GM19467 (cell line): ENCODE data around the gene CELSR1.

Experiments
- ATAC-seq: cut with Tn5 transposase; IDR thresholded peaks from one replicate; pipeline ENCODE4 v1.9.1; 2021; ENCODE audit warnings: mild to moderate bottlenecking, moderate library complexity; ENCODE audit not compliant: unreplicated experiment

The CELSR1 gene

DNA sequence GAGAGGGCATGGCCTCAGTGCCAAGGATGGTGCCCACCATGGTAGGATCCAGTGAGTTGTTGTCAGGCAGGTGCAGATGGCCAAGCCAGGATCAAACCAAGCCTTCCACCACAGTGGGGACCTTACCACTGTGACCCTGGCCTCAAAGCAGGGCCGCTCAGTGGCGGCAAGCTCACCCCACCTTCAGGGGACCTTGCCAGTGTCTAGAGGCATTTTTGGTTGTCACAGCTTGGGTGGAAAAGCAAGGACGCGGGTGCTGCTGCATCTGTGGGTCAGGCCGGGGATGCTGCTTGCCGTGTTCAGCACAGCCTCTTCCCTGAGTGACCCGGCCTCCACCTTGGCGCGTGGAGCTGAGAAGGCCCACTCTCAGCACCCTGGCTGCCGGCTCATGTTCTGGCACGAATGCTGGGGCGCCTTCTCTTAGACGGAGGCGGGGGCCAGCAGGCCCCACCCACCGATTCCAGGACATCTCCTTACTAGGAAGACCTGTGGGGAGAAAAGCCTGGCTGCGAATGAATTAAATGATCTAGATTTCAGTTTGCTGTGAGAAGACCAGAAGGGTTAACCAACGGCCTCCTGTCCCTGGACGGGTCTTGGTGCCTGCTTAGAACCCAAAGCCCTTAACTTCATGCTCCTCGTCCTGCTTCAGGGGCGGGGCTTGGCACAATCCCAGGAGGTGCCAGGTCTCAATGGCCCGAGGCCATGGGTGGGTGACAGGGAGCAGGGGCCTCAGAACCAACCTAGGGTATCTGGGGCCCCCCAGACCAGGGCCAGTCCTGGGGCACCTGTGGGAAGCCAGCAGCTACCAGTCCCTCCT lies 183.0 kb downstream of the CELSR1 start:
- ATAC-seq, result no peak

DNA sequence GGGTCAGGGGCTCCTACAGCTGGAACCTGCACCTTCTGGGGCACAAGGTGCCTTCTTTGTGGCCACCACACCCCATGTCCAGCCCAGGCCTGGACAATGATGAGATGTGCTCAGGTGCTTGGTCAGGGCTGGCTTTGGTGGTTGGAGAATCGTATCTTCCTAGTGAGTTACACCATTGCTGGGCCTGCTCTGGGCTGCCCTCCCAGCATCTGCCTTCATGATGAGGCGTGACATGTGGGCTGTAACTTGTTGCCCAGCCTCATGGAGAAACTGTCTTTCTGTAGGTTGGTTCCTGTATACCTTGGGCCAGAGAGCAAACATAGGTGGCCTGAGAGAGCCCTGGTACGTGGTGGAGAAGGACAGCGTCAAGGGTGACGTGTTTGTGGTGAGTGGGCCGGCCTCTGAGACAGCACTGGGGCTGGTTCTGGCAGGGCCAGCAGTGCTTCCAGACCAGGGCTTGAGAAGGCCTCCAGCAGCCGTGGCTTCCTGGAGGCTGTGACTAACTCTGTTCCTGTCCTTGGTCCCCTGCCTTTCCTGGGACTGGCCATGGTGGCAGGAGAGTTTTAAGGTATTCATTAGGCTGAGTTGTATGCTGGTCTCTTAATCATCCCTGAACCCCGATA lies 183.8 kb downstream of the CELSR1 start:
- ATAC-seq, result no peak

DNA sequence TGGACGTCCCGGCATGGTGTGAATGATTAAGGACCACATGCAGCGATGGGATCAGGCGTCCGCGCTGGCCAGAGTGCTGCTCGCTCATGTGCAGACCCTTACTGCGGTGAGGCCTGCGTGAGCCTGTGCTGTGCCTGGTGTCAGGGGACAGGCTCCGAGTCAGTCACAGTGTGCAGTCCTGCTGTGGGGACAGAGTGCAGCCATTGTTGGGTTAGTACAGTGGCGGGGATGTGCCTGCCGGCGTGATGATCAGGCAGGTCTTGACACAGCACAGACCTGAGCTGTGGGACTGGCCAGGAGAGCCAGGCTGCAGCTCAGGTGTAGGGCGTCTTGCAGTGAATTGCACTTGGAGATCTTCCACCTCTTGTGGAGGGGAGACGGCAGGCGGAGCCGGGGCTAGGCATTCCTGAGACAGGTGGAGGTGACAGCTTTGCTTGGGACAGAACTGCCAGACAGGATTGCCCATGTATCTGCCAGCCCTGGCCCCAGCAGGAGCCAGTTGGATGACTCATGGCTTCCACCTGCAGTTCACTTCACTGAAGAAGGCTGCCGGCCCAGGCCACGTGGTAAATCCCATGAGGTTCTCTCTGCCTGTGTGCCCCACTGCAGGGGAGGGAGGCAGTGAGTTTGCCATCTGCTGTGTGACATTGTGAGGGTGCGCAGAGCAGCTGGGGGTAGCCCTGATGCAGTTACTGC lies 184.6 kb downstream of the CELSR1 start:
- ATAC-seq, result no peak

DNA sequence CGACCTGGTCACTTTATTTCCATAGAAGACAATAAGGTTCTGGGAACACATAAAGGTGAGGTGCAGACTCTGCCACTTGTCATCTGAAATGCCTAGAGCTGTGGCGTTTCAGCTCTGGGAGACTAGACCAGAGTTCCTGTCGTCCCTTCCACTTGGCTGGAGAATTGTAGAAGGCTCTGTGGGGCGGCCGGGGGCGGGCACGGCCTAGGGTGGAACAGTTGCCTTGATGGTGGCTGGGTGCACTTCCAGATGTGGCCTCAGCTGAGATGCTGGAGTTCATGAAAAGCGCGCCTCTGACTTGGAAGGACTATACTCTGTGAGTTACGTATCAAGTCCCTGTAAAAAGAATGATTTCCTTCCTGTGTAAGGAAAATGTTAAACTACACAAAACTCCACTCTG lies 185.1 kb downstream of the CELSR1 start:
- ATAC-seq, result no peak

DNA sequence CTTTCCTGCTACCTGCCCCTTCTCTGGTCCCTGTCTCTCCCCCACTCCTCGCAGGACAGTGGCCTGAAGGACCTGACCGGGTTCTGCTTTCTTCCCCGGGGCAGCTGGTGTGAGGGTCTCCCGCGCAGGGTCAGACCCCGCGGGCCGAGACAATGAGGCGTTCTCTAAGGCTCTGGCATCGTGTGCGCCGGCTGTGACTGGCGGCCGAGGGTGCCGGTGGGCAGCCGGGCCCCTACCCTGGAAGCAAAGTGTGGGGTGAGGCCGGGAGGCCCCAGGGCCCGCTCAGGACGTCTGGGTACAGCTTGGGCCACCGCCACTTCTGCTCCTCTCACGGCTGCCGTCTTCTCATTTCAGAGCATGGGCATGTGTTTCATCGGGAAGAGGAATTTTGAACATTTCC lies 185.7 kb downstream of the CELSR1 start:
- ATAC-seq, result no peak

DNA sequence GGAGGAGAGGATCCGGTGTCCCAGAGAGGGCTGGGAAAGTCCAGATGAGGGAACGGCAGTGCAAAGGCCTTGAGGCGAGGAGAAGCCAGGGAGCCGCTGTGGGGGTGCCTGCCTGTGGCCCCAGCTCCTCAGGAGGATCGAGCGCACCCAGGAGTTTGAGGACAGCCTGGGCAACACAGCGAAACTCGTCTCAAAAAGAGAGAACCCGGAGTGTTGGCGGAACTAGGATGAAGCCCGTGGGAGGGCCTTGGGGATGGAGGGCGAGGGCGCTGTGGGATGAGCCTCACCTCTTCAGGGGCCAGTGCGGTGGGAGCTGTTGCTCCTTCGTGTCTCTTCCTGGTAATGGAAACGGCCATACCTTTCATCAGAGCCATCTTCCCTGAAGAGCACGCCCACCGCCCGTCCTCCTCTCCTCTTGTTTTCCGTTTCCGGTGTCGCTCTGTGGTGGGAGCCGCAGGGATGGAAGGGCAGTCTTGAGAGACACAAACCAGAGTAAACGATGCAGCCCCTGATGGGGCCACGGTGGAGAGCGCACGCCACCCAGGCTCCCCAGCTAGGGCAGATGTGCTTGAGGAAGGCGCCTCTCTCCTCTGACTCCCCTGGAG lies 186.2 kb downstream of the CELSR1 start:
- no peak for ATAC-seq

DNA sequence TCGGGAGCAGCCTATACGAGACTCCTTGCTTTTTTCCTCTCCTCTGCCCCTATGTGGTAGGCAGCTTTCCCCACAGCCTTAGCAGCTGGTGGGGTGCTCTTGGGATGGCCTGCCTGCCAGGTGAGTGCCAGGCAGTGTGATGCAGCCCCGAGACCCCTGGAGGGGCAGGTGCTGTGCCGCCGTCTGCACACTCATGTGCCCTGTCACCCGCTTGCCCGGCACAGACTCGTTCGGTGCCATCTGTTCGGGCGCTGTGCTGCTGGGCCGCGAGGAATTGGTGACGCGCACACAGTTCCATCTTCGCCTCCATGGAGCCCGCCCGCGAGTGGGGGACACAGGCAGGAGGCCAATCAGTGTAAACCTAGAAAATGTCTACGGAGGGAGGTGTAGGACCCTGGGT lies 186.8 kb downstream of the CELSR1 start:
- no peak for ATAC-seq

DNA sequence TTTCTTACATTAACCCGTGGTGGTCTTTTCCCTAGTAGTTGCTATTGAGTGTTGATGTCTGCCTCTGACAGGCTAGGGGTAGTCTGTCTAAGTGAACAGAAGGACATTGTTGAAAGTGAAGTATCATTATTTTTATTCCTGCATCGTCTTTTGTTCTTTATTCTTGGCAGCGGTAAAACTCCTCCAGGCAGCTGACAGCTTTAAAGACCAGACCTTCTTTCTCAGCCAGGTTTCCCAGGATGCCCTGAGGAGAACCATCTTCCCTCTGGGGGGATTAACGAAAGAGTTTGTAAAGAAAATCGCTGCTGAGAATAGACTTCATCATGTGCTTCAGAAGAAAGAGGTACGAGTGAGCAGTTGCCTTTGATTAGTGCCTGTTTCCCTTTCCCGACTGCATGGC lies 187.3 kb downstream of the CELSR1 start:
- ATAC-seq, result no peak

DNA sequence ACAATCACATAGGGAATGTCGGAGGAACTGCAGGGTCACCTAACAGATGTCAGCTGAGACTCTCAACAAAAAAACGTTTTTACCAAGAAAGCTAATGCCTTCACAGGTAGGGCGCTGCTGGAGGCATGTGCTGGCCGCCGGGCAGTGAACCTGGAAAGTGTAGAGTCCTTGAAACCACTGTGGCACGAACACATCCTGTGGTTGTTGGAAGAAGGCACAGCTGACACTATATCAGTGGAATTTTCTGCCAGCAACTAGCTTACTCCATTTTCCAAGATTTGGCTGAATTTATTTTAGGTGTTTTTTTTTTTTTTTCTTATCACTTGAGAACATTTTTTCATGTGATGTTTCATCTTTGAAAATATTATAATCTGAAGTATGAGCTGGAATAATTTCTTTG lies 187.7 kb downstream of the CELSR1 start:
- ATAC-seq, result no peak

DNA sequence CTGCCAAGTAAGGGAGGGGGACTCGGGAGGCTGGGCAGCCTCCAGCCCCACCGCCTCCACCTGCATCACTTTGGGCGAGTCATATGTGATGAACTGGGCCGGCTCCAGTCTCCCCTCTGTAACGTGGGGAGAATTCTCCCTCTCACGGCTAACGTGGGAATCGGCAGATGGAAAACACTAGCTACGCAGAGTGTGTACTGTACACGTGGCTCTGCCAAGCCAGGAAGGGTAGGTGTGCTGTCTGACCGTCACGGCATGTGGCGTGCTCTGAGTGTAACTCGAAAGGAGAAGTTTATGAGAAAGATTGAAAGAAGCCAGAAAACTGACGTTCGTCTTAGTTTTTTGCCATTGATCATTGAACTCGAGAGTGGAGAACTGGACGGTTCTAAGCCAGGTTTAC lies 188.2 kb downstream of the CELSR1 start:
- ATAC-seq, result no peak

DNA sequence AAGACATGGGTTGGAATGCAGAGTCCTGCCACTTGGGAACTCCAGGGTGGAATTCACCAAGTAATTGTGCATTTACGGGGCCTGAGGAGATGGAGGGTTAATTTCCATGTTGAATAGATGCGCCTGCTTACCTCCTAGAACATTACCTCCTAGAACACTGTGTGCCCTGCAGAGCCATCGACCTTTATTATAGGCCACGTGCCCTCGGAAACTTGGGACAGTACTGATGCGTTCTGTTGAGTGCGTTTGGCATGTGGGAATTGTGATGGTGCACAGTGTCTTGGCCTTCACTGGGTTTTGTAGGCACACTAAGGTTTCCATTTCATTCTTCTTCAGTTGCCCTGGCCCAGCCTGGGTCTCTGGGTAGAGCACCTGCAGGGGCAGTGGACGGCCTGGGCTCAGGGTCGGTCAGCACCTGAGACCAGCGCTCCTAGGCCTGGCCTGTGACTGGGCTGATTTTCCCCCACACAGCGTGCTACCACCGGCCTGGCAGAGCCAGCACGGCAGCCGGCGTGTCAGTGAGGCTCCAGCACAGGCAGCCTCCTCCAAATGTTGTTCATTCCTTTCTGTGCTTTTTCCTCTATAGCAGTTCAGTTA lies 189.2 kb downstream of the CELSR1 start:
- ATAC-seq, result no peak

DNA sequence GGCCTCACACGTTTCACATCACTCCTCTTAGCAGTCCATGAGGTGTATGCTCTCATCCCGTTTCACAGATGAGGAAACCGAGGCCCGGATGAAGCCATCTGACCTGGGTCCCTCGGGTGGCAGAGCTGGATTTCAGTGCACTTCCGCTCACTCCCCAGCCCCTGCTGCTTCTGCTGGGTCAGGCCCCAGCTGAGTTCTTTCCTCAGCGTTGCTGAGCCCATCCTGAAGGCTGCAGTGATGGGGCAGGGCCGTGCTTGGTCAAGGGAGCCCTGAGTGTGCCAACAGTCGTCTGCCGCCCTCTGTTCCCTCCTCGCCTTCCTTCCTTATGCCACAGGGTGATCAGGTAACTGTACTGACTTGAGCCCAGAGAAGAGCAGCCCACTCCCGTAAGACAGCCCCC lies 189.8 kb downstream of the CELSR1 start:
- ATAC-seq, result no peak

DNA sequence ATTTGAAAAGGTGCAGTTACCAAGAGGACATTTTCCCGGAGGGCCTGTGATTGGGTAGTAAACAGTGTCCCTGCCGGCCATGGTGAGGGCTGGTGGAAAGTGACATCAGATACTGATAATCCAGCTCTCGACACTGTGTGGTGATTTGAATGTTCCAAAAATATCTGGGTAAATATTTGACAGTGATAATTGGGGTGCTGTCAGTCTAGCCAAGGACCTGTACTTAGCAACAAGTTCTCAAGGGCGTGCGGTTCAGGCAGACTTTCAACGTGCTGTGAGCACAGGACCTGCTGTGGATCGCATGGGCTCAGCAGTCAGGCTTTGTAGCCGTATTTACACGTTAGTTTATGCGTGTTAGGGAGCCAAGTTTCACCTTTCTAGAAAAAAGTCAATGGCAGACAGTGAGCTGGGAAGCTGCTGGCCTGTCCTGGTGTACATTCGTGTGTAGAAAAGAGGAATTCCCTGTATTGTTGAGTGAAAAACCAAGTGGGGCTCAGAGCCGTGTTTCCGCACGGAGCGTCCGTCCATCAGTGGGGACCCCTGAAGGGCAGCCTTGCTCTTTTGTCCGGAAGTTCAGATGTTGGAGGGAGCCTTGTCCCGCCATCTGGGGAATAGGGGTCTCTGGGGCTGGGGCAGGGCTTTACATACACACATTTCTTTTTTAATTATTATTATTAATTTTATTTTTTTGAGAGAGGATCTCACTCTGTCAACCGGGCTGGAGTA lies 190.6 kb downstream of the CELSR1 start:
- ATAC-seq, result no peak

DNA sequence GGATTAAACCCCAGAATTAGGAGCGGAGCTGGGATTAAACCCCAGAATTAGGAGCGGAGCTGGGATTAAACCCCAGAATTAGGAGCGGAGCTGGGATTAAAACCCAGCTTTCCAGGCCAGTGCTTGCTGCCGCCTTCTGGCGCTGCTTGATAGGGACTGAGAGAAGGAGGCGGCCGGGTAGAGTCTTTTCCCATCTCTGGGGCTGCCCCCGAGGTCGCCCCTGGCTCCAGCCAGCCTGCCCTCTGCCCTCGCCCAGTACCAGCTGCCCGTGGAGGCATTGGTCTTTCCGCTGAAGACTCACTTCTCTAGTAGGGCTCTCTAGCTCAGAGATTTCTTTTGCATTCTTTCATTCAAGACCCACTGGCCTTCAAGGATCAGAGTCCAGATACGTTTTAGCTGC lies 196.7 kb downstream of the CELSR1 start:
- no peak for ATAC-seq

DNA sequence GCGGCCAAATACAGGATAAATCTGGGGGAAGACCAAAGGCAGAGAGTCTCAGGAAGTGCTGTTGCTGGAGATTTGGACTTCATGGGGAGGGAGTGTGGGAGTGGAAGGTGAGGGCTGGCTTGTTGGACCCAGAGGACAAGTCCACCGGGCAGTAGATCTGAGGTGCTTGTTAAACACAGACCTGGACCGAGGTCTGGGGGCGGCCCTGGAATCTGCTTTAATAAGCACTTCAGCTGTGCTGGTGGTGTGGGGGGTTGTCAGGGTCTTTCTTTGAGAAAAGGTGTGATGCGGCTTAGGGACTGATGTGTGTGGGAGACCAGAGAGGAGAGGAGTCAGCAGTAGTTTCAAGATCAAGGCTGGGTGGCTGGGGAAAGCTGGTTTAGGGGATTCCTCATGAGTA lies 197.5 kb downstream of the CELSR1 start:
- no peak for ATAC-seq

DNA sequence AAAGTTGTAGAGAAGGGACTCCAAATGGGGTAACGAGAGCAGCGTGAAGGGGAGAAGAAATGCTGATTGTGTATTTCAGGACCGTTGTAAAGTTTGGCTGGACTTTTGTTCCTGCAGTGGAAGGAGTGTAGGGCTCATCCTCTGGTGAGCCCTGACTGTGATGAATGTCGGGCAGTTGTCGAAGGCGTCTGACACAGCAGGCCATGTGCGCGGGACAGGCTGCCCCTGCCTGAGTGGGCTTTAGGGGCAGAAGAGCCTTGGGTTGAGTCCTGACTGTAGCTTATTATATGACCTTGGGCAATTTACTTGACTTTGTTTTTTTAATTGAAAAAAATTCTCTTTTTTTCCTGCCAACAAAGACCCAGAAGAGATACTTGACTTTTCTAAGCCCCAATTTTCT lies 198.8 kb downstream of the CELSR1 start:
- ATAC-seq, result no peak

DNA sequence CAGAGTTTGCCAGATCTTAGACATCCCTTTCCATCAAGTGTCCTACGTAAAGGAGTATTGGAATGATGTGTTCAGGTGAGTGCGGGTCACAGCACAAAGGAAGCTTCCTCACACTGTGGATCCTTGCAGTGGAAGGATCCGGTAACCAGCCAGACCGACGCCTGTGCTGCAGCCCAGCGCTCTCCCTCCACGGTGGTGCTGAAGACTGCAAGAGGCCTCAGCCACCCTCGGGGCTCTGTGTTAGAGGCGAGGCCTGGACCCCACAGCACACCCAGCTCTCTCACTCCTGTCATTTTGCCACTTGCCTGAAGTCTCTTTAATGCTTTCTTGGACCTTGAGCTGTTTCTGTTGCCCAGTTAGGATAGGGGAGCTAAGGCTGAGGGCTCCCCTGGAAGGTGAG lies 199.6 kb downstream of the CELSR1 start:
- ATAC-seq, result no peak

DNA sequence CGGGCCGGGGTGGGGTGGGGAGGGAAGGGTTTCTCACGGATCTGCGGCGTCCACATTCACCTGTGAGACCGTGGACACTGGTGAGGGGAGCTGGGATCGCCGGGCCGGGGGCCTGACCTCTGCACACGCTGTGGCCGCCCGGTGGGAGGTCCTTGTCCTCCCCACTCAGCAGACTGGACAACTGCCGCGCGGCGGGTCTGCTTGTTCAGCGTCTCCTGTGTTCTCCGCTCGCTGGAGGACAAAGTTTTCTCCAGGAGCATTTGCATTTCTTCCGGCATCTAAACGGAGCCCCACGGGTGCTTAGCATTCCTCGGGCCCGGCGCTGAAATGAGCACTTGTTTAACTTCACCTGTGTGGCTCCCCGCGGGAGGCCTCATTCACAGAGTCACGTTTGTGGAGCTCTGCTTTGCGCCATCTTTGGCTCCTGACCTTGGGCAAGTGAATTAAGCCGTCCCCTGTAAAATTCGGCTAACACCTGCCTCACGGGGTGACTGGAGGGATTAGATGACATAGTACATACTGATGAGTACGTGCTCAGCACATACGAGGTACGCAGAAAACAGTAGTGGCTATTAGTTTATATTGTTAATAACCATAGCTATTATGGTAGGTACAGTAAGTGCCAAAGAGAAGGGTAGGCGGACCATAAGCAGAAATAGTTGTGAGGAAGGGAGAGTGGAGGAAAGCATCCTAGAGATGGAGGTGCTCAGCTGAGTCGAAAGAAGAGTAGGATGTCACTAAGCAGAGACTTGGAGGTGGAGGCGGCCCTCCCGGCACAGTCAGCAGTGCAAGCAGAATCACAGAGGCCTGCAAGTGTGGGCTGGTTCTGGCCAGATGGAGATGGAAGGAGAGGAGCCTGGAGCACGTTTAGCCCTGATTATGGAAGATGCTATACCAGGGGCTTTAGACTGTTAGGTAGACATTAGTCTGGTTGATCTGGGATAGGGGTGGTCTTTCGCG lies 201.0 kb downstream of the CELSR1 start:
- no peak for ATAC-seq
